Measurements from ENCODE around the gene OR5AS1. TPM values are rescaled to one million over a fixed set of nuclear protein-coding genes. Genes with fewer than 3 reads are reported as not detected.

OR5AS1 gene
- polyA plus RNA-seq (2012; ENCODE audit: insufficient read depth, insufficient read length, low read depth): not detected

- Histone ChIP-seq H3K4me3 (ENCODE audit: low read depth, low read length) (no peak within 1 kb of the TSS), H3K27me3 (no peaks in the 10 kb centered on the region), H3K4me1 (no peaks in the 10 kb centered on the region), H3K36me3 (no peaks in the 10 kb centered on the region), H3K9me3 (no peaks in the 10 kb centered on the region)
- TF ChIP-seq CTCF (IDR thresholded peaks at IDR 0.05; ENCODE audit: low read depth, low read length): no peak
- no peak for DNase-seq
Measured at GRCh38 chr11:56027354-56027753, at the start of gene OR5AS1. TSS of gene OR5AS1 (plus strand) at chr11:56027654. CDS start at chr11:56030419, 2,765 bp downstream.

DNA sequence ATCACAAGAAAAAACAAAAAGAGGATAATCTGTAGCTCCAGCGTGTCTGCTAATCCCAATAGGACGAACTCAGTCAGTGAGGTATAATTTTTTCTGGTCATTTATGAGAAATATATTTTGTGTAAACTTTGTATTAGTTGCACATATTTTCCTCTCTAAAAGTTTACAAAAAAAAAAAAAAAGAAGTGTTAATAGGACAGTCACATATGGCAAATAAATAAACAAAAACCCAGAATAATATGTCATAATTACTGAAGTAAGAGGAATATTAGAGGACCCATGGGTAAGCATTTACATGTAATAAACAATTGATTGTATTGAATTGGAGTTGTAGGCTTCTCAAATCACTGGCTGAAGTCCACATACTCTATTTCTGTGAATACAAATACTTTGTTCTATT lies 32.9 kb upstream of the OR5AS1 start, which contains the start of gene OR5F1:
TSS of gene OR5F1 (minus strand) at position 101 of the 400 bp plus-strand sequence. CDS start at position 101, 0 bp downstream.
- TF ChIP-seq CTCF (IDR thresholded peaks at IDR 0.05; ENCODE audit: low read depth, low read length): no peak
- Histone ChIP-seq H3K27me3 (no peaks in the 10 kb centered on the region), H3K9me3 (no peaks in the 10 kb centered on the region), H3K4me1 (no peaks in the 10 kb centered on the region), H3K4me3 (ENCODE audit: low read depth, low read length) (no peak within 1 kb of the TSS), H3K36me3 (no peaks in the 10 kb centered on the region)
- DNase-seq: no peak

GRCh38 chr11:56010716-56011115 lies 16.7 kb upstream of the OR5AS1 start:
- no peak for TF ChIP-seq CTCF (IDR thresholded peaks at IDR 0.05; ENCODE audit: low read depth, low read length)
- Histone ChIP-seq H3K4me1 (no peaks in the 10 kb centered on the region), H3K4me3 (ENCODE audit: low read depth, low read length) (no peak overlapping the region), H3K27me3 (no peaks in the 10 kb centered on the region), H3K9me3 (no peaks in the 10 kb centered on the region), H3K36me3 (no peaks in the 10 kb centered on the region)
- no peak for DNase-seq

- no peaks in the 10 kb centered on the region for H3K36me3 ChIP-seq
- no peak overlapping the region for H3K4me3 ChIP-seq (ENCODE audit: low read depth, low read length)
- no peaks in the 10 kb centered on the region for H3K27me3 ChIP-seq
- TF ChIP-seq CTCF (IDR thresholded peaks at IDR 0.05; ENCODE audit: low read depth, low read length): no peak
- no peaks in the 10 kb centered on the region for H3K4me1 ChIP-seq
- no peak for DNase-seq
- no peaks in the 10 kb centered on the region for H3K9me3 ChIP-seq
Measured at GRCh38 chr11:56013805-56014204, 13.6 kb upstream of the OR5AS1 start.

- no peaks in the 10 kb centered on the region for H3K9me3 ChIP-seq
- no peak for TF ChIP-seq CTCF (IDR thresholded peaks at IDR 0.05; ENCODE audit: low read depth, low read length)
- no peaks in the 10 kb centered on the region for H3K27me3 ChIP-seq
- no peak overlapping the region for H3K4me3 ChIP-seq (ENCODE audit: low read depth, low read length)
- H3K36me3 ChIP-seq: no peaks in the 10 kb centered on the region
- H3K4me1 ChIP-seq: no peaks in the 10 kb centered on the region
- no peak for DNase-seq
Measured at GRCh38 chr11:56045538-56045937, 18.1 kb downstream of the OR5AS1 start.

DNA sequence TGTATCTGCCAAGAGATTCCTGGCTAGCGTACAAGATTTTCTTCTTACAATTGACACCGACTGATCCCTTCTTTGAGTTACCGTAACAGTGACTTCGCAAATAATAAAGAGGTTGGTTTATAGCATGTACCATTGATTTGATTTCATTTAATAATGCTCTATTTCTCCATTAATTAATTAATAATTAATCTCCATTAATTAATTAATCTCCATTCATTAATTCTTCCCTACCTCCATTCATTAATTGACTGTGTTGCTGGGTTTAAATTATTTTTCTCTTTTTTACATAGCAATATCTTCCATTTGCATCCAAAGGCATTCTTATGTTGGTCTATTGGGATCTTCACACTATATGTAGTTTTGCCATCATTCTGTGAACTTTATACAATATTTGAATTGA lies 21.0 kb downstream of the OR5AS1 start:
- H3K4me1 ChIP-seq: no peaks in the 10 kb centered on the region
- DNase-seq: no peak
- H3K36me3 ChIP-seq: no peaks in the 10 kb centered on the region
- H3K4me3 ChIP-seq (ENCODE audit: low read depth, low read length): no peak overlapping the region
- no peaks in the 10 kb centered on the region for H3K27me3 ChIP-seq
- H3K9me3 ChIP-seq: no peaks in the 10 kb centered on the region
- TF ChIP-seq CTCF (IDR thresholded peaks at IDR 0.05; ENCODE audit: low read depth, low read length): no peak

Measured in BE2C (cell line).